Activated T-helper 1 cell treated with anti-CD3 and anti-CD28 coated beads, Interleukin-12 subunit alpha, Interleukin-12 subunit beta, Interleukin-2, Interleukin-4 antibody, amounts not matched to agents 30 ng/mL and 10 ng/mL and 1 ng/mL, durations not matched to agents 14 hours and 24 hours and 36 hours (primary cell): ENCODE data around the gene IL3. TPM values are rescaled to one million over a fixed set of nuclear protein-coding genes. Genes with fewer than 3 reads are reported as not detected.
"Not testable (repeated sequence)": the region's sequence is repeated elsewhere in the genome, so short reads cannot be mapped to it uniquely, and the experiment has no call there.

Source experiments
- DNase-seq: peaks from one replicate; pipeline ENCODE4 v3.0.0; 2021; ENCODE audit warnings: low spot score
- H3K27ac Mint-ChIP-seq: one replicate; pipeline ENCODE4 v1.8.0; 2021; ENCODE audit warnings: mild to moderate bottlenecking, mixed read lengths
- H3K27me3 Mint-ChIP-seq: one replicate; pipeline ENCODE4 v1.8.0; 2022; ENCODE audit warnings: mild to moderate bottlenecking, moderate library complexity, mixed read lengths; ENCODE audit not compliant: insufficient read depth
- H3K36me3 Mint-ChIP-seq: one replicate; pipeline ENCODE4 v1.8.0; 2021; ENCODE audit warnings: low read depth, mixed read lengths
- H3K4me1 Mint-ChIP-seq: one replicate; pipeline ENCODE4 v1.8.0; 2021; ENCODE audit warnings: low read depth, mixed read lengths
- H3K4me3 Mint-ChIP-seq: one replicate; pipeline ENCODE4 v1.8.0; 2021; ENCODE audit warnings: mild to moderate bottlenecking, moderate library complexity, mixed read lengths
- H3K9me3 Mint-ChIP-seq: one replicate; pipeline ENCODE4 v1.8.0; 2021; ENCODE audit warnings: mixed read lengths
- intact Hi-C: fragments of 100-400 bp; cut with micrococcal nuclease; formaldehyde crosslinking; loops from one replicate; pipeline ENCODE4 v1.15.1; 2024
- total RNA-seq: library from RNA; stranded (reverse); gene quantifications from 2 replicates; pipeline ENCODE4 v1.2.3, GENCODE V29; 2022

The IL3 gene
- total RNA-seq, 1 donor from 2014 or later: 98.5 TPM

DNA sequence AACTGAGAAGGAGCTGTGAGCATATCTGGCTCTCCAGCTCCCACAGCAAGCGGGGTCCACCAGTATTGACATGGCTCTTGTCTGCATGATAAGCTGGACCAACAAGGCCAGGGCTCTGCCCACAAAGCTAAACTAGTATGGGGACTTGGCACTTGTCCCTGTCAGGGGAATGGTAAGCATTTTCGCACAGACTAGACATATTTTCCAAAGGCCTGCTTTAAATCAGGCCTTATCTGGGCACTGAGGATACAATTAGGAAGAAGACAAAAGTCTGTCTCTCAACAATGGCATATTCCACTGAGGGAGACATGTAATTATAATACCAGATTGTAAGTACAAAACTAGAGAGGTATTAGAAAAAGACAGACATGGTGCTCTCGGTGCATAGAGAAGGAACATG, 45.2 kb downstream of the IL3 start:
- intact Hi-C loops: loop anchor here (10.0 kb wide), 1 partner anchor 189 kb away; the partner anchor contains the start of gene SLC22A4
- H3K27ac Mint-ChIP-seq: peak overlapping the region; percentile 100
- DNase-seq: no peak
- no peaks in the 10 kb centered on the region for H3K27me3 Mint-ChIP-seq
- H3K4me3 Mint-ChIP-seq: peak overlapping the region; percentile 49
- H3K4me1 Mint-ChIP-seq: peaks cover 89% of the 10 kb centered on the region
- H3K36me3 Mint-ChIP-seq: peaks cover 39% of the 10 kb centered on the region
- H3K9me3 Mint-ChIP-seq: no peaks in the 10 kb centered on the region

DNA sequence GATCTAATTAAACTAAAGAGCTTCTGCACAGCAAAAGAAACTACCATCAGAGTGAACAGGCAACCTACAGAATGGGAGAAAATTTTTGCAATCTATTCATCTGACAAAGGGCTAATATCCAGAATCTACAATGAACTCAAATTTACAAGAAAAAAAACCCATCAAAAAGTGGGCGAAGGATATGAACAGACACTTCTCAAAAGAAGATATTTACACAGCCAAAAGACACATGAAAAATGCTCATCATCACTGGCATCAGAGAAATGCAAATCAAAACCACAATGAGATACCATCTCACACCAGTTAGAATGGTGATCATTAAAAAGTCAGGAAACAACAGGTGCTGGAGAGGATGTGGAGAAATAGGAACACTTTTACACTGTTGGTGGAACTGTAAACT, 48.0 kb downstream of the IL3 start:
- peak overlapping the region; percentile 89 for H3K27ac Mint-ChIP-seq
- peak overlapping the region; percentile 37 for H3K4me3 Mint-ChIP-seq
- intact Hi-C loops: loop anchor here (10.0 kb wide), 1 partner anchor 186 kb away; the partner anchor contains the start of gene SLC22A4
- peaks cover 48% of the 10 kb centered on the region for H3K36me3 Mint-ChIP-seq
- not testable (repeated sequence) for H3K27me3 Mint-ChIP-seq, DNase-seq
- peaks cover 89% of the 10 kb centered on the region for H3K4me1 Mint-ChIP-seq
- peaks cover 14% of the 10 kb centered on the region for H3K9me3 Mint-ChIP-seq

DNA sequence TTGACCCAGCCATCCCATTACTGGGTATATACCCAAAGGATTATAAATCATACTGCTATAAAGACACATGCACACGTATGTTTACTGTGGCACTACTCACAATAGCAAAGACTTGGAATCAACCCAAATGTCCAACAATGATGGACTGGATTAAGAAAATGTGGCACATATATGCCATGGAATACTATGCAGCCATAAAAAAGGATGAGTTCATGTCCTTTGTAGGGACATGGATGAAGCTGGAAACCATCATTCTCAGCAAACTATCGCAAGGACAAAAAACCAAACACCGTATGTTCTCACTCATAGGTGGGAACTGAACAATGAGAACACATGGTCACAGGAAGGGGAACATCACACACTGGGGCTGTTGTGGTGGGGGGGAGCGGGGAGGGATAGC, 48.5 kb downstream of the IL3 start:
- peaks cover 18% of the 10 kb centered on the region for H3K9me3 Mint-ChIP-seq
- H3K36me3 Mint-ChIP-seq: peaks cover 46% of the 10 kb centered on the region
- intact Hi-C loops: loop anchor here (10.0 kb wide), 1 partner anchor 186 kb away; the partner anchor contains the start of gene SLC22A4
- peak overlapping the region; percentile 37 for H3K4me3 Mint-ChIP-seq
- not testable (repeated sequence) for H3K27me3 Mint-ChIP-seq, DNase-seq
- peaks cover 88% of the 10 kb centered on the region for H3K4me1 Mint-ChIP-seq
- peak overlapping the region; percentile 89 for H3K27ac Mint-ChIP-seq

DNA sequence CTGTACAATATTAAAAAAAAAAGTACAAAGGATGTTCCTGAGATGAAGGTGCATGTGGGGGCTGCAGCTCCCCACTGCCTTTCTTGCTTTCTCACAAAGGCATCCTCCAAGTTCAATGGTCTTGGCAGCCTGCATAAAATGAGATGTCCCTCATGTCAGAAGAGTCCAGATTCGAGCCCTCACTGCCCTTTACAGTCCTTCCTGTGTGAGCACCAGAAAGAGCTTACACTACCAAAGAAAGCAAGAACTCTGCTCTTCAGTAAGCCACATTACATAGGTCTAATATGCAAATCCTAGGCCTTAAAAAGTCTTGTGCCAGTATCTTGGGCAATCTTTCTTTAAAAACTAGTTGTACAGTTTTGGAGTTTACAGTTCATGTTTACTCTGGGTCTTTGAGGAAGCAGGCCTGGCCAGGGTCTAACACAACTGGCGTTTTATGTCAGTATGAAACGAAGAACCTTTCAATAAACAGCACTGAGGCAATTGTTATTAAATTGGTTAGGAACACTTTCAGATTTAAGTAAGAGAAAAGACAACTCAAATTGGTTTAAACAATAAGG, 49.1 kb downstream of the IL3 start:
- Mint-ChIP-seq H3K27me3 (no peaks in the 10 kb centered on the region), H3K9me3 (peaks cover 19% of the 10 kb centered on the region), H3K27ac (peak overlapping the region; percentile 94), H3K36me3 (peaks cover 44% of the 10 kb centered on the region), H3K4me1 (peaks cover 88% of the 10 kb centered on the region), H3K4me3 (peak overlapping the region; percentile 66)
- DNase-seq: no peak
- intact Hi-C loops: loop anchor here (2.0 to 10.0 kb wide), 2 partner anchors 17 to 185 kb away; partner anchors contain the start of gene SLC22A4

DNA sequence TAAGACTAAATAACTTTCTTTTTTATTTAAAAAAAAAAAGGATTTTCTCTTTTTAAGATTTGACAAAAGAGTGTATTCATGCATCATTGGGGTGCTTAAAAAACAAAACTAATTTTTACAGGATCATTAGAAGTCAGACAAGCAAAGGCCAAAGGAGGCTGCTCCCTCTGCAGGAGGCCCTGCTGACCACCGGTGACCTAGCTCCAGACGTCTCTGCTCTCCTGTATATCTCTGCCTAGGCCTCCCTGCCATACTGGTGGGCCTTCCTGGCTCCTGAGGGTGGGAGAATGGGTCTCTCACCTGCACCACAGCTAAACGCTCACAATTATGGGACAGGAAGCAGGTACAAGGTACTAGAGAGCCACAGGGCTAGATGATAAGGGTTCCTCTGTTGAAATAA, 49.7 kb downstream of the IL3 start:
- Mint-ChIP-seq H3K36me3 (peaks cover 44% of the 10 kb centered on the region), H3K27ac (peak overlapping the region; percentile 94), H3K9me3 (peaks cover 20% of the 10 kb centered on the region), H3K4me3 (peak overlapping the region; percentile 71), H3K27me3 (no peaks in the 10 kb centered on the region), H3K4me1 (peaks cover 88% of the 10 kb centered on the region)
- DNase-seq: no peak
- intact Hi-C loops: loop anchor here (2.0 kb wide), 1 partner anchor 17 kb away; no protein-coding TSS in a partner anchor

DNA sequence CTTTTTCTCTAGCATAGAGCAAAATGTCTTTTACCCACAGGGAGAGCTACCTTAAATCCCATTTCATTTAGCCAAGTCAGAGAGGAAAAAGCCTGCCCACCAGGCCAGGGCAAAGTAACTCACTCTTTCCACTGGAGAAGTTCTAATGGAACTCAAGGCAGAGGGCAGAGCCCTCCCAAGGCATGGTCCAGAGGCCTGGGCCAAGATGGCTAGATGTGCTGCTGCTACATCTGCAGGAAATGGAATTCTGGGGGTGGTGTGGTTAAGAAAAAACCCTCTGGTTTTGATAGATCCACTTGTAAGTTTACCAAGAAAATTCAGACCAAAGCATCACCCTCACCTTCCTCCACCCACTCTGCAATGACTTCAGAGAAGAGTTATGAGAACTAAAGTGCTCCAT, 50.5 kb downstream of the IL3 start:
- DNase-seq: peak; percentile 42
- intact Hi-C loops: loop anchor here (1.0 to 2.0 kb wide), 4 partner anchors 8 to 28 kb away; no protein-coding TSS in a partner anchor
- H3K36me3 Mint-ChIP-seq: peaks cover 45% of the 10 kb centered on the region

DNA sequence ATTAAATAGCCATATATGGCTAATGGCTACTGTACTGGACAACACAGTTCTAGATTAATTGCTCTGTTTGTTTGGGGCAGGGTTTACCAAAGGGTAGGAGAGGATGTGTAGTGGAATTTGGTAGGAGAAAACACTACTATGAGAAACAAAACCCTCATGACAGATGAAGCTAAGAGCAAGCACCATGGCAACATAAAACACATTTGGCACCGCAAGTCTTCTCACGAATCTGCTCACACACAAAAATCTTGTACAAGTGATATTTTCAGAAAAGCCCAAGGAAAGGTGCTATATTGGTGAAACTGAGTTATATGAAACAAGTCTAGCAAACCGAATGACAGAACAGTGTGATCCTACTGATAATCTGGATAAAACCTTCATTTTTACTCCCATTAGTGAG, 51.7 kb downstream of the IL3 start:
- intact Hi-C loops: no loop called here
- Mint-ChIP-seq H3K4me3 (peak overlapping the region; percentile 35), H3K27ac (peak overlapping the region; percentile 86), H3K27me3 (no peaks in the 10 kb centered on the region), H3K4me1 (peaks cover 81% of the 10 kb centered on the region), H3K36me3 (peaks cover 41% of the 10 kb centered on the region), H3K9me3 (peaks cover 27% of the 10 kb centered on the region)
- no peak for DNase-seq

More for the DNA sequence above, 50.5 kb downstream of the IL3 start:
- Mint-ChIP-seq H3K9me3 (peaks cover 27% of the 10 kb centered on the region), H3K27ac (peak overlapping the region; percentile 94), H3K4me3 (peak overlapping the region; percentile 71), H3K4me1 (peaks cover 88% of the 10 kb centered on the region), H3K27me3 (no peaks in the 10 kb centered on the region)

Other genes with a start within 250 kb of the IL3 start
- not detected in 2 replicates for gene MEIKIN, start 115.0 kb upstream of the IL3 start, total RNA-seq
- gene ACSL6, start 49.0 kb upstream of the IL3 start, total RNA-seq: 48.1 and 50.6 TPM in 2 replicates
- gene CSF2, start 13.1 kb downstream of the IL3 start, total RNA-seq: 1,648 and 1,678 TPM in 2 replicates
- 48.7 and 49.4 TPM in 2 replicates for gene P4HA2, start 167.2 kb downstream of the IL3 start, total RNA-seq
- 1.4 and 2.0 TPM in 2 replicates for gene PDLIM4, start 197.0 kb downstream of the IL3 start, total RNA-seq
- 1.6 and 2.6 TPM in 2 replicates for gene SLC22A4, start 233.7 kb downstream of the IL3 start, total RNA-seq